Body of pancreas (tissue), 4 donors: ENCODE results near the gene GRB2. TPM values are rescaled to one million over a fixed set of nuclear protein-coding genes. Genes with fewer than 3 reads are reported as not detected.

Experiments
- ATAC-seq: fragments of 150-250 bp; one replicate; pipeline ENCODE4 v1.9.1; 2016
- DNase-seq, 4 donors: peaks; one replicate each; pipeline ENCODE4 v3.0.0-alpha.2; 2019
- H3K27ac ChIP-seq, 4 donors: fragments of 200-600 bp; sonication (generic); 1 replicate in 3 of 4; 2 replicates in 1 of 4; pipeline versions ENCODE4 v1.5.1 to v1.6.1; 2016 to 2019; ENCODE audit warnings: mild to moderate bottlenecking in 1 of 4, mixed read lengths in 1 of 4, moderate library complexity in 1 of 4
- H3K27me3 ChIP-seq, 2 donors: fragments of 200-600 bp; sonication (generic); one replicate each; pipeline ENCODE4 v1.6.0; 2016; ENCODE audit warnings: mild to moderate bottlenecking in 1 of 2
- H3K36me3 ChIP-seq, 2 donors: fragments of 200-600 bp; sonication (generic); replicated peaks in 1 of 2; 2 replicates each; pipeline ENCODE4 v1.5.1; 2016; ENCODE audit warnings: low read depth in 2 of 2; ENCODE audit not compliant: insufficient read depth in 1 of 2
- H3K4me1 ChIP-seq: fragments of 200-600 bp; sonication (generic); one replicate; pipeline ENCODE4 v1.6.0; 2016
- H3K4me3 ChIP-seq, 2 donors: fragments of 200-600 bp; sonication (generic); 1 replicate in 1 of 2; 2 replicates in 1 of 2; pipeline ENCODE4 v1.5.1; 2016 to 2019
- H3K9me3 ChIP-seq, 3 donors: fragments of 200-600 bp; sonication (generic); 1 replicate in 2 of 3; 2 replicates in 1 of 3; pipeline ENCODE4 v1.5.1; 2016
- POLR2A ChIP-seq, 3 donors: fragments of 450-650 bp; IDR thresholded peaks; one replicate each; pipeline ENCODE4 v1.6.1; 2016; ENCODE audit warnings: antibody characterized with exemption in 3 of 3, mild to moderate bottlenecking in 2 of 3
- WGBS, 2 donors: methylation state at CpG; one replicate each; pipeline ENCODE4 v1.1.5; 2017; 5-methylcytosine and 5-hydroxymethylcytosine counted together
- intact Hi-C: fragments of 100-400 bp; cut with DNase I; formaldehyde crosslinking; loops from one replicate; pipeline ENCODE4 v1.15.1; 2023
- total RNA-seq, 2 donors: library from RNA; depleted of rRNA; stranded (reverse); fragments of >200 nt; gene quantifications; one replicate each; pipeline ENCODE4 v1.1.0, GENCODE V29; 2016
- TF ChIP-seq, protein P1 (sequence below), 7 experiments: fragments of 450-650 bp in 4 of 7; fragments of 200-600 bp in 3 of 7; sonication (generic) in 3 of 7; IDR thresholded peaks; one replicate each; pipeline ENCODE4 v1.5.1; 2016 to 2019; ENCODE audit warnings: antibody characterized with exemption in 7 of 7

Gene GRB2
- total RNA-seq, 2 donors from 2014 or later = 51.9 to 118 TPM

DNA sequence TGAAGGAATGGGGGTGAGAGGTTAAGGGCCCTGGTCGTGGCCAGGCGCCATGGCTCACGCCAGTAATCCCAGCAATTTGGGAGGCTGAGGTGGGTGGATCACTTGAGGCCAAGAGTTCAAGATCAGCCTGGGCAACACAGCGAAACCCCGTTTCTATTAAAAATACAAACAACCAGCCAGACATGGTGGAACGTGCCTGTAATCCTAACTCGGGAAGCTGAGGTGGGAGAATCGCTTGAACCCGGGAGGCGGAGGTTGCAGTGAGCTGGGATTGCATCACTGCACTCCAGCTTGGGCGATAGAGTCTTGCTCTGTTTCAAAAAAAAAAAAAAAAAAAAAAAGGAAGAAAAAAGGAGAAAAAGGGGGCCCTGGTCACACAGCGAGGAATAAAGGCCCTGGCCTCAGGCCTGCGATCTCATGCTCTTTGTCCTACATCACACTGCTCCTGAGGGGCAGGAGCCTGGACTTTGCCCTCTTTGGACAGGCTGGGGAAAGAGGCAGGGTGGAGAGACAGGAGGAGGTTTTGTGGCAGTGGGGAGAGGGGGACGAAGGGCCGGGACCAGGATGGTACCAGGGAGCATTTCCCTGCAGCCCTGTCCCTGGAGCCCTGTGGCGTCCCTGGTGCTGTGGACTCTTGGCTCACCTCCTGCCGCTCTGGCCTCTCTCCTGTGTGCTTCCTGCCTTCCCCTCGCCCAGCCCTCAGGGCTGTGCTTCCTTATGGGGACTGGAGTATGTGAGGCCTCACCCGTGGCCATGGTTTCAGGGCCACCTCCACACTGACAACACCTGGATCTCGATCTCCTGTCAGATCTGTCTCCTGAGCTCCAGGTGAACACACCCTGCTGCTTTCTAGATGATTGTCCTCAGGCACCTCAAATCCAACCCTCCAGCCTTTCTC is 96.5 kb downstream of the GRB2 start:
- Histone ChIP-seq H3K27ac (peak overlapping the region in 3 of 4 donors; percentile 51 to 71 (median 56)), H3K9me3 (no peaks in the 10 kb centered on the region), H3K27me3 (no peaks in the 10 kb centered on the region), H3K36me3 (no peaks in the 10 kb centered on the region), H3K4me1 (peaks cover 19% of the 10 kb centered on the region), H3K4me3 (no peak overlapping the region)
- peak; percentile 75 for ATAC-seq
- peak in 2 of 3 donors; percentile 19 to 35 for TF ChIP-seq POLR2A (IDR thresholded peaks at IDR 0.05)
- TF ChIP-seq, protein P1, sequence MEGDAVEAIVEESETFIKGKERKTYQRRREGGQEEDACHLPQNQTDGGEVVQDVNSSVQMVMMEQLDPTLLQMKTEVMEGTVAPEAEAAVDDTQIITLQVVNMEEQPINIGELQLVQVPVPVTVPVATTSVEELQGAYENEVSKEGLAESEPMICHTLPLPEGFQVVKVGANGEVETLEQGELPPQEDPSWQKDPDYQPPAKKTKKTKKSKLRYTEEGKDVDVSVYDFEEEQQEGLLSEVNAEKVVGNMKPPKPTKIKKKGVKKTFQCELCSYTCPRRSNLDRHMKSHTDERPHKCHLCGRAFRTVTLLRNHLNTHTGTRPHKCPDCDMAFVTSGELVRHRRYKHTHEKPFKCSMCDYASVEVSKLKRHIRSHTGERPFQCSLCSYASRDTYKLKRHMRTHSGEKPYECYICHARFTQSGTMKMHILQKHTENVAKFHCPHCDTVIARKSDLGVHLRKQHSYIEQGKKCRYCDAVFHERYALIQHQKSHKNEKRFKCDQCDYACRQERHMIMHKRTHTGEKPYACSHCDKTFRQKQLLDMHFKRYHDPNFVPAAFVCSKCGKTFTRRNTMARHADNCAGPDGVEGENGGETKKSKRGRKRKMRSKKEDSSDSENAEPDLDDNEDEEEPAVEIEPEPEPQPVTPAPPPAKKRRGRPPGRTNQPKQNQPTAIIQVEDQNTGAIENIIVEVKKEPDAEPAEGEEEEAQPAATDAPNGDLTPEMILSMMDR (IDR thresholded peaks at IDR 0.05) = no peak
- WGBS, 2 donors = 45 to 46% methylated on average over 19 of the region's 20 CpGs
- peak; percentile 33 to 64 (median 62) for DNase-seq
- intact Hi-C loops = no loop called here

DNA sequence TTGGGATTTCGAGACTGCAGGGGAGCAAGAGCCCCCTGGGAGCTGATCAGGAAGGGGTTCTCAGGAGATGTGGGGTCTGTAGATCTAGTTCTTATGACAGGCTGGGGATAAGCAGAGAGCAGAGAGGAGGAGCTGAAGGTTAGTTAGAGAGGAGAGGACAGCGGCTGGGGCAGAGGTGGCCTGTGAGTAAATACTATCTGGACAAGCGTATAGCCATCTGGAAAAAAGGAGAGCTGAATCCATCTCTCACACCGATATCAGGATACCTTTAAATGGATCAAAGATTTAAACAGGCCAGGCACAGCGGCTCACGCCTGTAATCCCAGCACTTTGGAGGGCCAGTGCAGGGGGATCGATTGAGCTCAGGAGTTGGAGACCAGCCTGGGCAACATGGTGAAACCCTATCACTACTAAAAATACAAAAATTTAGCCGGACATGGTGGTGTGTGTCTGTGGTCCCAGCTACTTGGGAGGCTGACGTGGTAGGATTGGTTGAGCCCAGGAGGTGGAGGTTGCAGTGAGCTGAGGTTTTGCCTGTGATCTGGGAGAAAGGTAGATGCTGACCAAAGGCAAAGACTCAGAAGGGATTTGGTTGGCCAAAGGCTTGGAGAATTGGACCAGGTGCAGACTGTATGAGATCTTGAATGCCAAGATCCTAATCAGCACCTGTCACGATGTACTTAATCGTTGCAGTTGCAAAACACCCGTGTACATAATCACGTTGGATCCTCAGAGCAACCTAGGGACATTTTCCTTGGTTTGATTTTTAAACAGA is 97.3 kb downstream of the GRB2 start:
- ATAC-seq = no peak
- DNase-seq = no peak

DNA sequence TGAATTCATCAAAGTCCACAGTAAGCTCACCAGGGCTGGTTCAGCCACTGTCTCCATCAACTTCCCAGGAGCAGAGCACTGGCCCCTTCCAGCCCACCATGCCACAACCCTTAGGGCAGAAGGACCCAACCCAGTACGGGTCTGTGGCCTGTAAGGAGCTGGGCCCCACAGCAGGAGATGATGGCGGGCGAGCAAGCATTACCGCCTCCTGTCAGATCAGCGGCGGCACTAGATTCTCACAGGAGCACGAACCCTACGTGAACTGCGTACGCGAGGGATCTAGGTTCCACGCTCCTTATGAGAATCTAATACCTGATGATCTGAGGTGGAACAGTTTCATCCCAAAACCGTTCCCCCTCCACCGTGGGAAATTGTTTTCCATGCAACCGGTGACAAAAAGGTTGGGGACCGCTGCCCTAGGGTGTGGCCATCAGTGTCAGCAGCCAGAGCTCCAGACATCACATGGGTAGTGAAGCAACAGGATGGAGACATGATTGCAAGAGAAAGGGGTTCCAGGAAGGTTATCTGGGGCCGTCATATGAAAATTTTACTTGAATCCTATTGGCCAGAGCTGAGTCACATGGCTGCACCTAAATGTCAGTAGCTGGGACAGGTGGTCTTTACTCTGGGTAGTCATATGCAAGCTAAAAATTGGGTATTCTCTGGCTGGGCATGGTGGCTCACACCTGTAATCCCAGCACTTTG is 103.8 kb downstream of the GRB2 start:
- DNase-seq (peak in 1 of 4 donors; percentile 38), ATAC-seq (no peak)
- no peak overlapping the region for H3K4me3 ChIP-seq
- intact Hi-C loops = no loop called here
- no peak for TF ChIP-seq POLR2A (IDR thresholded peaks at IDR 0.05)
- TF ChIP-seq, protein P1 (IDR thresholded peaks at IDR 0.05) = no peak
- H3K4me1 ChIP-seq = no peaks in the 10 kb centered on the region
- no peaks in the 10 kb centered on the region for H3K9me3 ChIP-seq
- H3K27ac ChIP-seq = no peak overlapping the region
- 73 to 78% methylated on average over 15 to 17 of the region's 17 CpGs for WGBS, 2 donors
- H3K27me3 ChIP-seq = no peaks in the 10 kb centered on the region
- no peaks in the 10 kb centered on the region for H3K36me3 ChIP-seq

More for the DNA sequence above, 97.3 kb downstream of the GRB2 start:
- Histone ChIP-seq H3K36me3 (no peaks in the 10 kb centered on the region), H3K27ac (peak overlapping the region in 1 of 4 donors; percentile 71), H3K4me3 (no peak overlapping the region), H3K9me3 (no peaks in the 10 kb centered on the region), H3K4me1 (peaks cover 19% of the 10 kb centered on the region), H3K27me3 (no peaks in the 10 kb centered on the region)
- WGBS, 2 donors = 64 to 71% methylated on average over 12 to 13 of the region's 13 CpGs
- TF ChIP-seq, protein P1 (IDR thresholded peaks at IDR 0.05) = no peak
- TF ChIP-seq POLR2A (IDR thresholded peaks at IDR 0.05) = no peak
- intact Hi-C loops = no loop called here

DNA sequence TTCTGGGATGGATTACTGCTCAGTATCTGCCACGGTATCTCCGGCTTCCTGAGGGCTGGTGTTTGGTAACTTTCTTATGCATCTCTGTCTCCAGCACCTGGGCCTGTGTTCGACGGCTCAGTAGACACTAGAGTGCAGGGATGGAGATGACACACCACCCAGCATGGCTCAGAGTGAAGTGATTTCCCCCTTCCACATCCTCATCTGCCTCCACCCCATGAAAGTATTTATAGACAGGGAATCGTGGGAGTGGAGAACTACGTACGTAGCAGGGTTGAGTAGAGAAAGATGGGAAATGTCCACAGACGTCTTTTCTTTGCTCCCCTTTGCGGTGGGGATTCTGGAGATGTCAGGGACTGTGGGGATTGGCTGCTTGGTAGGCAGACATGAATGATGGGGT is 104.4 kb downstream of the GRB2 start:
- no peak for TF ChIP-seq POLR2A (IDR thresholded peaks at IDR 0.05)
- TF ChIP-seq, protein P1 (IDR thresholded peaks at IDR 0.05) = no peak
- no peak overlapping the region for H3K4me3 ChIP-seq
- H3K36me3 ChIP-seq = no peaks in the 10 kb centered on the region
- 61 to 67% methylated on average over 9 of the region's 9 CpGs for WGBS, 2 donors
- intact Hi-C loops = no loop called here
- no peak overlapping the region for H3K27ac ChIP-seq
- H3K9me3 ChIP-seq = no peaks in the 10 kb centered on the region
- H3K4me1 ChIP-seq = no peaks in the 10 kb centered on the region
- no peaks in the 10 kb centered on the region for H3K27me3 ChIP-seq
- ATAC-seq = no peak
- DNase-seq = peak in 1 of 4 donors; percentile 27
